ENCODE results near the gene MARCHF7.

- no peak for TF ChIP-seq CTCF (conservative IDR thresholded peaks at IDR 0.05 in 1 of 2, IDR thresholded peaks at IDR 0.05 in 1 of 2; ENCODE audit: low read depth in 1 of 2, low read length in 2 of 2)
- no peak for TF ChIP-seq EZH2 (IDR thresholded peaks at IDR 0.05; ENCODE audit: low read length, missing control alignments)
These were observed 42.7 kb downstream of the MARCHF7 start for GRCh38 chr2:159755014-159755413.

Measured in fibroblast of lung (primary cell).